Endometrial microvascular endothelial cells (primary cell): Measurements from ENCODE around the gene ARFGAP2. TPM values are rescaled to one million over a fixed set of nuclear protein-coding genes. Genes with fewer than 3 reads are reported as not detected.

ENCODE experiments used
- in situ Hi-C: cut with HindIII; loops from 2 replicates; pipeline ENCODE4 v1.10.0; 2017; ENCODE audit warnings: low sequenced_read_pairs, low pct_unique_long_range_greater_than_20kb; ENCODE audit errors: inconsistent ontology term
- total RNA-seq: library from RNA; depleted of rRNA; stranded (reverse); fragments of >200 nt; gene quantifications from one replicate; pipeline ENCODE4 v1.2.3, GENCODE V29; 2015; ENCODE audit errors: inconsistent ontology term

The ARFGAP2 gene
- total RNA-seq, 1 donor from 2014 or later = 186 TPM

DNA sequence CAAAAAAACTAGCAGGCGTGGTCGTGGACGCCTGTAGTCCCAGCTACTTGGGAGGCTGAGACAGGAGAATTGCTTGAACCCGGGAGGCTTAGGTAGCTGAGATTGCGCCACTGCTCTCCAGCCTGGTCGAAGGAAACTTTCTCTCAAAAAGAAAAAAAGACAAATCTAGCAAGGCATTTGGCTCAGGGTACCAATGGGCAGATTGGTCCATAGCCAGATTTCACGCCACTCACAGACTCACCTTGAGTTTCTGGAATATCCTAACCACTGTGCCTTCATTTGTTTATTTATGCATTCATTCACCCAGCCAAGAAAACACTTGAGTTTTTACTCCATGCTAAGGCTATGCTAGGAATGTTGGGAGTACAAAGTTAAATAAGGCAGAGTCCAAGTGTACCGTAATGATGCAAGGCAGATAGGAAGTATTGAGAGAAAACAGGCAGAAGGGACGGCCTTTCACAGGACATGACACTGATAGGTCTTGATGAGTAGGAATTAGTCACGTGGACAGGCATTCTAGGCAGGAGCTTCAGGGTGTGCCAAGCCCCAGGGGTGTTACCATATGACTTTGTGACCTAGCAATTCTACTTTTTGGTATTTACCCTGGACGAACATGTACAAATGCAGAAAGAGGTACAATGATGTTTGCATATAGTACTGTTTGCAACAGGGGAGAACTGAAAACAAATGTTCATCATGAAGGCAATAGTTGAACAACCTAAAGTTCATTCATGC lies 12.6 kb upstream of the ARFGAP2 start:
- in situ Hi-C loops = no loop called here

DNA sequence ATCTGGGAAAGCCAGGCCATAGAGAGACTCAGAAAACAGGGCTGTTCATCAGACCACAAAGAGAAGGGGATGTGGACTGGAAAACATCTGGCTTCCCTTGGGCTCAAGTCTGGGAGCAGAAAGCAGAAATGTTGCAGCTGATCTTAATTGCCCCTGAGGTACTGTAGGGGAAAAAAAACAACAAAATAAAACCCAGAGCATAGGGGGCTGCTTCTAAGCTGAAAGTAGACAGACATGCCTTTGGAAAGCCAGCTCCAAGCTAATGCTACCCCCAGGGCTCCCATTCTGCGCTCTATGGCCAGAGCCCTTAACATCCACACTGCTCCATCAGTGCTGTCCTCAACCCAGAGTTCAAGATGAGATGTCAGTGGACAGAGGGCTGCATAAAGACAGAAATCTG lies 11.6 kb upstream of the ARFGAP2 start:
- in situ Hi-C loops = no loop called here

GRCh38 chr11:47187723-47188122 lies 11.0 kb upstream of the ARFGAP2 start:
- in situ Hi-C loops = no loop called here

- in situ Hi-C loops = no loop called here
Measured at GRCh38 chr11:47186700-47187695, 10.3 kb upstream of the ARFGAP2 start.

DNA sequence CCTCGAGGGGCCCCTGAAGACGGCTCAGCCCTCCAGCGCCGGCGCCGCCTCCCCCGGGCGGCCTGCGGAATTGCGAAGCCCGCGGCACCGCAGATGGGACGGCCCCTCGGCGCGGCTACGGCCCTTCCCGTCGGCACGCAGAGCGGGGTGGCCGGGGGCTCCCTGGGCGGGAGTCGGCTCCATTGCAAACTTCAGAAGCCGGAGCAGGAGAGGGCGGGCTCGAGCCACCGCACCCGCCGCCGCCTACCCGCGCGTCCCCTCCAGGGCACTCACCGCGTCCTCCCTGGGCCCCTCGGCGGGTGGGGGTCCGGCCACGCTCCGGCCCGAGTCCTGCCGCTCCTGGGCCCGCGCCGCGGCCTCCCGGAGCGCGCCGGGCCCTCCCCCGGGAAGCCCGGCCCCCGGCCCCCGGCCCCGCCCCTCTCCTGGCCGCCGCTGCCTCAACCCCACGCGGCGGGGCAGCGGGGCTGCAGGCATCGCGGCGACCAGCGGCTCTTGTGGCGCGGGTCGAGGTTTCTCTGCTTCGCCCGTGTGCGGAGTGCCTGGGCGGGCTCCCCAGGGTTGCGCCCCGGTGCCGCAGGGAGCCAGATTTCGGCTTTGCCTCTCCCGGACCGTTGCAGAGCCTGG lies 9.5 kb upstream of the ARFGAP2 start, which contains the start of gene PACSIN3:
Gene PACSIN3, minus strand, starts transcription at position 359 of the 624 bp plus-strand sequence. CDS start 3,707 bp downstream, outside the sequence.
- in situ Hi-C loops = no loop called here

DNA sequence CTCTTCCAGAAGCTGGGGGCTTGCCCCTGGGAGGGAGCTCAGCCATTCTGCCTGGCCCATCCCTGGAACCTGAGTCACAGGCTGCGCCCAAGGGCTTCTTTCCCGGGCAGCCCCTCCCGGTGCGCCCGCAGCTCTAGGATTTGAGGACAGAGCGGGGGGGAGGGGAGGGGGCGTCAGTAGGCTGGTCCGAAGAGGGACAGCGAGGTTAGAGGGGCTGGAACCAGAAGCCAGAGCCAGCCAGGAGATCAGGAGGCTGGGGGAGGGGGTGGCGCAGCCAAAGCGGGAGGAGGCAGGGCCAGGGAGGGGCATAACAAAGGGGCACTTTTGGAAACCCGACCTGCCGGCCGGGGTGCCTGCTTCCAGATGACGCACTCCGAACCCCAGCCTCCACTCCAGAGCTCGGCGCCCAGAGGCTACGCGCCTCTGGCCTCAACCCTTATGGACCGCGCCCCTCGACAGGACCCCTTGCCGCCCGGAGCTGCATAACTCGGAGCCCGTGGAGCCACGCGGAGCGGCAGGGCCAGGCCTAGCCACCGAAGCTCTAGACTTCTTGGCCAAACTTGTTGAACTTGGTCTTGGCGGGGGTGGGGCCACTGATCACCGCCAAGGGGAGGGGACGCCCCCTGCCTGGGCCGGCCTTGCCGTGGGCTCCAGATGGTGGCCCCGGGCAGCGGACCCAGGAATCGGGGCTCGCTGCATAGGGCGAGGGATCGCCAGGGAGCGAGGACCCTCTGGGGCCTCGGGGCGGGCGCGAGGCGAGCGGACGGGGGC lies 8.8 kb upstream of the ARFGAP2 start:
- in situ Hi-C loops = no loop called here

DNA sequence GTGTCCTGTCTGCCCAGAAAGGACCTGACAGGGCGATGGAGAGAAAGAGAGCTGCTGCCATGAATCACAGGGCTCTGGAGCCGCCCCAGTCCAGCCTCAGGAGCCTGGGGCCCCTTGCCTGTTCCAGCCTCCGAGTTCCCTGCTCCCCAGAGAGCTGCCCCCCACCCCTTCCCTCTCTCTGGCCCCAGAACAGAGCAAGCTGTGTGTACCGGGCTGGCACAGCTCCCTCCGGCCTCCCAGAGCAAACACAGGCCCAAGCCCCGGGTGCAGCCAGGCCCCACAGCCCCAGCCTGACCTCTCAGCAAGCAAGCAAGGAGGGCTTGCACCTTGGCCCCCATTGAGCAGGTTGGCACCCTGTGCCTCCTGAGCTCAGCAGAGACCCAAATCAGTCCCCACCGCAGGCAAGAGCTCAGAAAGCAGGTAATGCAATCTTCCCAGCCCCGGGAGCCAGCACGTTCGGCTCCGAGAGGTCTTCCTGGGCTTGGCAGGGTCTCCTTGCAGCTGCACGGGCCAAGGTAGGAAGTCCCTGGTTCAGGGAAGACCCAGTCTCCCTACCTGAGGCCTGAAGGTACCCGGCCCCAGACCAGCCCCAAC lies 8.1 kb upstream of the ARFGAP2 start:
- in situ Hi-C loops = no loop called here

GRCh38 chr11:47183969-47184368 lies 7.3 kb upstream of the ARFGAP2 start:
- in situ Hi-C loops = no loop called here

- in situ Hi-C loops = no loop called here
Measured at GRCh38 chr11:47183031-47183856, 6.6 kb upstream of the ARFGAP2 start.

GRCh38 chr11:47182380-47182779 lies 5.7 kb upstream of the ARFGAP2 start:
- in situ Hi-C loops = no loop called here

- in situ Hi-C loops = no loop called here
Measured at GRCh38 chr11:47181271-47181670, 4.6 kb upstream of the ARFGAP2 start.

DNA sequence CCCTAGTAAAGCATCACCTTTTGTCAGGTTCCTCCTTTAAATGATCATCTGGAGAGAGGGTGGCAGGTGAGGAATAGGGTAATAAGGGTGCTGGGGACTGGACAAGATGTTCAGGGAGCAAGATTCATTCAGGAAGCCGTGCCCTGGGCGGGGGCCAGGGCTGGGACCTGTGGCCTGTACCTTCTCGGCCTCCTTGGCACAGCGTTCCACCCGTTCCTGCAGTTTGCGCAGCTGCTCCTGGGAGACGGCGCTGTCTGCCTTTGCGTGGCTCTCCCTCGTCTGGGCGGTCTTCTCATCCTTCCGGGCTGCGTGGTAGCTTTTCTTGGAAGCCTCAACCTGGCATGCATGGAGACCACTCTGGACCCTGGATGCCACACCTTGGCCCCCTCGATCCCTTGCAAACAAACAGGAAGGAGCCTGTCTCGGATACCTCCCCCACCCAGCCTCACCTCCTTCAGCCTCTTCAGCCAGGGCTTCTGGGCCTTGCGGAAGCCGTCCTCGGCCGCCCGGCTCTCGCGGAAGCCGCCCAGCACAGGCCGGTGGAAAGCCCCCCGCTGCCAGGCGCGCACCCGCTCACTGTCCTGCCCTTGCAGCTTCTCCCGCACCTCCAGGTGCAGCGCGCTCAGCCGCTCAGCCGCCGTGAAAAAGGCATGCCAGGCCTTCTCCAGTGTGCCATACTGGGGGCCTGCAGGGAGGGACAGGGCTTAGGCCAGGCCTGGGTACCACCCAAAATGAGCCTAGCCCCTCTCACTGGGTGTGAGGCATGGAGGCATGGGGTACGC lies 3.5 kb upstream of the ARFGAP2 start:
- in situ Hi-C loops = no loop called here

DNA sequence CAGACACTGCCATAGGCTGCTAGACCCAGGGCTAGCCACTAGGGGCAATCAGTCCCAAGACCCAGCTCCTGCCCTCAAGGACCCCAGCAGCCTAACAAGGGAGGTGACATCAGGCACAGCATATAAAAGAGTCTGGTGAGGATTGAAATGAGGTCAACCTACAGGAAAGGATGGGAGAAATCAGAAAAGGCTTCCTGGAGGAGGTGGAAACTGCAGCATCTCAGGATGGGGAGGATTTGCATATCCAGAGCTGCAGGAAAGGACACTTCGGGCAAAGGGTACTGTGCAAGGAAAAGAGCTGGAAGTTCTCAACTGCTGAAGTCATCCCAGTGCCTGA lies 2.9 kb upstream of the ARFGAP2 start:
- in situ Hi-C loops = no loop called here

DNA sequence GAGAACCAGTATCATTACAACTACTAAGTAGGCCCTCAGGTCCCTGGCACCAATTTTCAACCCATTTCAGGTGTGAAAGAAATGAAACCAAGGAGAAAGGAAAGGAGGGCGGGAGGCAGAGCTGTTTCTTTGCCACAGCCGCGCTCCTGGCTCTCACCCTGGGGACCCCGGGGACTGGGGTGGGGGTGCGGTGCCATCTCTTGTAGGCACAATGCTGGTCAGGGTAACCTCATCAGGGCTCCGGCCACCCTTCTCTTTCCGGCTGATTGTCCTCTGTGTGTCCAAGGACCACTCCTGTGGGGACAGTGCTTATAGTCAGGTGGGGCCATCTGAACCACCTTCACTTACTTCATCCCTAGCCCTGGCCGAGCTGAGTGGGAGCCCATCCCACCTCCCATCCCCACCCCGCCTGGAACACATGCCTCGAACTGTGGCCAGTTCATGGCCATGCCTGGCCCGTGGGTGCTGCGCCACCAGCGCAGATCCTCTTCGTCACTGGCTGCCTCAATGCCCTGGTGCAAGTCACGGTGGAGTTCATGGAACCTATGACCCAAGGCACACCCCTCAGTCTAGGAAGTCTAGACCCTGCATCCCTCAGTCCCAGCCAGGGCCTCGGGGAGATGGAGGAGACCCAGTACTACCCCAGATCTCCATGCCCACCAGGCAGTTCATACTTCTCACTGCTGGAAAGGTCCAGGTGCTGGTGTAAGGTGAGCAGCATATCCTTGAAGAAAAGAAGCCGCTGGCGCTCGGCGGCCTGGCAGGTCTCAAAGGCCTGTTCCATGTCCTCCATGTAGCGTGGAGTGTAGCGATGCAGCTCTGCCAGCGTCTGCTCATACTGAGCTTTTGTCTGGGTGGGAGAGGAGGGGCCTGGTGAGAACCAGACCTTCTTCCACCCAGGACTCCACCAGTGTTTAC lies 2.3 kb upstream of the ARFGAP2 start:
- in situ Hi-C loops = no loop called here

- in situ Hi-C loops = no loop called here
Measured at GRCh38 chr11:47178316-47178715, 1.6 kb upstream of the ARFGAP2 start.

DNA sequence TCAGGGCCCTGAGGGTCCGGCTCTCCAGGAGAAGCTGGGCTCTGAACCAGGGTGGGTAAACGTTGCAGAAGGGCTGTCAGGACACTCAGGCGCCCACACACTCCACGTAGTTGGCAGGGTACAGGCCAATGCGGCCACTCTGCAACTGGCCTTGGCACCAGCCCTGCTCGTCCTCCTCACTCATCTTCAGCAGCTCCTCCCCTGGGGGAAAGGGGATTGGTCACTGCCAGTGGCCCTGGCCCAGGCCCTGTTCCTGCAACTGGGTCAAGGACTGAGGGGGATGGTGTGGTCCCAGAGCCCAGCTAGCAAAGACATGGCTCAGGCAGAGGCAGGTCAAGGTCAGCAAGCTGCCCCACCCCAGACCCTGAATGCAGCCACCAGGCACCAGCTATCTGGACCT lies 1.2 kb upstream of the ARFGAP2 start:
- in situ Hi-C loops = no loop called here
